K562 (cell line): ENCODE results near the gene USP49. TPM values are rescaled to one million over a fixed set of nuclear protein-coding genes. Genes with fewer than 3 reads are reported as not detected.

Experiments used
- ATAC-seq: fragments of 200-7000 bp; cut with Tn5 transposase; 3 replicates; pipeline ENCODE4 v1.9.1; 2020; ENCODE audit warnings: moderate library complexity
- BruUV-seq: library from RNA; stranded (reverse); fragments of 400-500 nt; replicated peaks from 2 replicates; lab custom pipeline; 2021; lab: Mats Ljungman, UMichigan
- CTCF ChIA-PET: fragments of 300-600 bp; formaldehyde crosslinking; extraction: SDS; loops from one replicate; lab custom pipeline; 2021; ENCODE audit warnings: low intra/inter-chr PET ratio; lab: Yijun Ruan, JAX
- POLR2A ChIA-PET: fragments of 300-600, 350-650 bp; sonication (Branson Sonifier 250); formaldehyde crosslinking; extraction: SDS; loops from one replicate; lab custom pipeline; 2021; ENCODE audit warnings: antibody characterized with exemption, inconsistent platforms; lab: Yijun Ruan, JAX
- DNase-seq, 4 experiments: peaks; one replicate each; pipeline versions ENCODE4 v3.0.0 to v3.0.0-alpha.2; 2011 to 2018; ENCODE audit warnings: low spot score in 3 of 4, mixed read lengths in 3 of 4; ENCODE audit errors: extremely low read depth in 1 of 4
- FAIRE-seq: peaks from 2 replicates; lab custom pipeline; 2011; peaks lifted over from hg19 to GRCh38; lab: Jason Lieb, UNC
- H2AFZ ChIP-seq: 2 replicates; pipeline ENCODE4 v1.6.0; 2011; ENCODE audit warnings: low read depth, low read length, control low read depth, inconsistent platforms
- H3K27ac ChIP-seq: fragments of 200-600 bp; 3 replicates; pipeline ENCODE4 v1.8.0; 2011; ENCODE audit warnings: low read depth, mild to moderate bottlenecking, control low read depth, inconsistent platforms, low read length, moderate library complexity, mixed read lengths; ENCODE audit errors: extremely low read depth
- H3K27me3 ChIP-seq, 2 experiments: fragments of 300-600 bp in 1 of 2; 2 replicates in 1 of 2; 3 replicates in 1 of 2; pipeline versions ENCODE4 v1.6.0 to v1.8.0; 2011; ENCODE audit warnings: inconsistent platforms in 2 of 2, low read length in 2 of 2, mild to moderate bottlenecking in 1 of 2, mixed read lengths in 1 of 2, moderate library complexity in 1 of 2; ENCODE audit not compliant: control insufficient read depth in 2 of 2, insufficient read depth in 2 of 2
- H3K36me3 ChIP-seq: fragments of 300-600 bp; 3 replicates; pipeline ENCODE4 v1.8.0; 2011; ENCODE audit warnings: mild to moderate bottlenecking, low read length, inconsistent platforms; ENCODE audit not compliant: control insufficient read depth, insufficient read depth
- H3K4me1 ChIP-seq, 2 experiments: fragments of 200-600 bp in 1 of 2; replicated peaks in 1 of 2; 2 replicates in 1 of 2; 3 replicates in 1 of 2; pipeline versions ENCODE4 v1.5.1 to v1.8.0; 2011; ENCODE audit warnings: inconsistent platforms in 2 of 2, low read length in 2 of 2, mild to moderate bottlenecking in 1 of 2, mixed read lengths in 1 of 2, moderate library complexity in 1 of 2; ENCODE audit not compliant: control insufficient read depth in 2 of 2, insufficient read depth in 2 of 2
- H3K4me2 ChIP-seq: 2 replicates; pipeline ENCODE4 v1.6.1; 2011; ENCODE audit warnings: low read length, control low read depth, inconsistent platforms, mixed read lengths; ENCODE audit not compliant: insufficient read depth
- H3K4me3 ChIP-seq: fragments of 200-600 bp; sonication (generic), shearing (Covaris generic); 2 replicates; pipeline ENCODE4 v1.5.1; 2016; ENCODE audit warnings: control low read depth, inconsistent platforms
- H3K79me2 ChIP-seq: fragments of 200-600 bp; 3 replicates; pipeline ENCODE4 v1.8.0; 2011; ENCODE audit warnings: low read length, inconsistent platforms; ENCODE audit not compliant: control insufficient read depth, insufficient read depth
- H3K9ac ChIP-seq, 2 experiments: 2 replicates each; pipeline versions ENCODE4 v1.6.0 to v1.6.1; 2011; ENCODE audit warnings: low read depth in 2 of 2, low read length in 2 of 2, control low read depth in 1 of 2, inconsistent platforms in 1 of 2, mild to moderate bottlenecking in 1 of 2, mixed read lengths in 1 of 2; ENCODE audit not compliant: insufficient read depth in 1 of 2
- H3K9me1 ChIP-seq: one replicate; pipeline ENCODE4 v1.6.0; 2011; ENCODE audit warnings: inconsistent platforms, mild to moderate bottlenecking, low read length, moderate library complexity; ENCODE audit not compliant: control insufficient read depth, insufficient read depth
- H3K9me3 ChIP-seq: replicated peaks from 2 replicates; pipeline ENCODE4 v1.5.1; 2011; ENCODE audit warnings: low read depth, low read length, inconsistent platforms; ENCODE audit not compliant: control insufficient read depth, insufficient read depth
- H4K20me1 ChIP-seq: replicated peaks from 2 replicates; pipeline ENCODE4 v1.6.1; 2011; ENCODE audit warnings: low read length, inconsistent platforms, mixed read lengths; ENCODE audit not compliant: control insufficient read depth, insufficient read depth
- ARHGAP35 ChIP-seq: fragments of 450-650 bp; IDR thresholded peaks from 2 replicates; pipeline ENCODE4 v1.6.1; 2018; ENCODE audit not compliant: partially characterized antibody
- EP300 ChIP-seq: IDR thresholded peaks from 2 replicates; pipeline ENCODE4 v1.6.1; 2012; ENCODE audit warnings: low read length, improper control_type of control experiment
- GABPB1 ChIP-seq: sonication (generic); formaldehyde crosslinking; IDR thresholded peaks from 2 replicates; pipeline ENCODE4 v1.8.0; 2022; ENCODE audit warnings: mild to moderate bottlenecking, missing genetic modification reagents
- GABPB2 ChIP-seq: fragments of 250-450 bp; sonication (Bioruptor Pico); conservative IDR thresholded peaks from 2 replicates; pipeline ENCODE4 v1.5.1; 2021; ENCODE audit warnings: mild to moderate bottlenecking
- GATA2 ChIP-seq: sonication (generic); formaldehyde crosslinking; IDR thresholded peaks from 2 replicates; pipeline ENCODE4 v1.4.0; 2020; ENCODE audit warnings: mild to moderate bottlenecking, missing genetic modification reagents
- HDAC1 ChIP-seq, 2 experiments: fragments of 450-650 bp; IDR thresholded peaks; 2 replicates each; pipeline ENCODE4 v1.6.1; 2016 to 2017; ENCODE audit warnings: inconsistent platforms in 1 of 2, mild to moderate bottlenecking in 1 of 2, moderate library complexity in 1 of 2
- HDGF ChIP-seq: fragments of 450-650 bp; IDR thresholded peaks from 2 replicates; pipeline ENCODE4 v1.6.1; 2016
- PHF8 ChIP-seq: fragments of 200-600 bp; sonication (generic); IDR thresholded peaks from 2 replicates; pipeline ENCODE4 v1.6.1; 2012; ENCODE audit warnings: mixed run types, mild to moderate bottlenecking, inconsistent platforms, low read length, moderate library complexity, borderline replicate concordance
- POLR2G ChIP-seq: fragments of 200-400 bp; formaldehyde crosslinking; IDR thresholded peaks from 2 replicates; pipeline ENCODE4 v1.6.1; 2017; ENCODE audit warnings: low read depth, mild to moderate bottlenecking, antibody characterized with exemption, low read length, moderate library complexity
- POU5F1 ChIP-seq: fragments of 150-350 bp; IDR thresholded peaks from 2 replicates; pipeline ENCODE4 v1.6.1; 2014; ENCODE audit warnings: borderline replicate concordance, low read length, low read depth, mild to moderate bottlenecking; ENCODE audit not compliant: partially characterized antibody
- RBM17 ChIP-seq: fragments of 200-400 bp; formaldehyde crosslinking; IDR thresholded peaks from 2 replicates; pipeline ENCODE4 v1.6.1; 2017; ENCODE audit warnings: low read depth, mild to moderate bottlenecking, low read length, borderline replicate concordance
- RFX7 ChIP-seq: fragments of 250-450 bp; sonication (Bioruptor Pico); IDR thresholded peaks from 2 replicates; pipeline ENCODE4 v1.5.1; 2021; ENCODE audit warnings: mild to moderate bottlenecking
- ZNF232 ChIP-seq: sonication (generic); formaldehyde crosslinking; IDR thresholded peaks from 2 replicates; pipeline ENCODE4 v1.8.0; 2022; ENCODE audit warnings: mild to moderate bottlenecking, missing genetic modification reagents
- WGBS: fragments of 100-300 bp; shearing (Covaris generic); methylation state at CpG from one replicate; pipeline ENCODE4 v1.1.6; 2016; ENCODE audit warnings: low coverage, mixed read lengths; ENCODE audit not compliant: insufficient coverage; ENCODE audit errors: missing lambda C conversion rate; 5-methylcytosine and 5-hydroxymethylcytosine counted together
- in situ Hi-C: fragments of 300-500 bp; cut with MboI; formaldehyde crosslinking; loops from 4 replicates; pipeline ENCODE4 v1.15.0; 2018; ENCODE audit warnings: inconsistent platforms, mixed read lengths
- intact Hi-C: fragments of 100-400 bp; cut with micrococcal nuclease; formaldehyde crosslinking; loops from 2 replicates; pipeline ENCODE4 v1.14.2; 2022
- polyA plus RNA-seq, 8 experiments: library from polyadenylated mRNA; depleted of rRNA in 4 of 8; stranded (reverse) in 5 of 8; unstranded in 3 of 8; fragments of >200 nt; fragmentation: Nextera tagmentation in 2 of 8; fragmentation: Illumina TruSeq in 1 of 8; extraction: Ambion mirVana in 2 of 8; extraction: Trizol in 1 of 8; gene quantifications; 2 replicates each; pipeline versions ENCODE4 v1.2.1 to v1.2.3, GENCODE V29; 2011 to 2014; ENCODE audit warnings: inconsistent platforms in 1 of 8, missing spikeins in 1 of 8
- total RNA-seq, 7 experiments: library from RNA; depleted of rRNA in 6 of 7; stranded (reverse); fragments of >200 nt in 6 of 7; fragmentation: Illumina TruSeq in 2 of 7; extraction: Trizol in 2 of 7; gene quantifications; 2 replicates each; pipeline versions ENCODE4 v1.2.1 to v1.2.3, GENCODE V29; 2011 to 2021; ENCODE audit warnings: low replicate concordance in 1 of 7
- TF ChIP-seq, protein P1 (sequence below): fragments of 250-450 bp; sonication (Bioruptor Pico); IDR thresholded peaks from 2 replicates; pipeline ENCODE4 v1.9.0; 2021; ENCODE audit warnings: mild to moderate bottlenecking, inconsistent platforms
- TF ChIP-seq, protein P2 (sequence below): sonication (generic); formaldehyde crosslinking; IDR thresholded peaks from 2 replicates; pipeline ENCODE4 v1.8.1; 2023; ENCODE audit warnings: mild to moderate bottlenecking, missing genetic modification reagents
- TF ChIP-seq, protein P3 (sequence below): fragments of 250-450 bp; sonication (Bioruptor Pico); IDR thresholded peaks from 2 replicates; pipeline ENCODE4 v1.8.0; 2022; ENCODE audit warnings: moderate library complexity, mild to moderate bottlenecking, inconsistent platforms

Gene USP49
- total and polyA plus RNA-seq, 9 of the 15 experiments (the other 6 are each of a cell fraction or from before 2014, with no cell fraction given), result 1.0 to 9.9 (median 6.5) TPM

DNA sequence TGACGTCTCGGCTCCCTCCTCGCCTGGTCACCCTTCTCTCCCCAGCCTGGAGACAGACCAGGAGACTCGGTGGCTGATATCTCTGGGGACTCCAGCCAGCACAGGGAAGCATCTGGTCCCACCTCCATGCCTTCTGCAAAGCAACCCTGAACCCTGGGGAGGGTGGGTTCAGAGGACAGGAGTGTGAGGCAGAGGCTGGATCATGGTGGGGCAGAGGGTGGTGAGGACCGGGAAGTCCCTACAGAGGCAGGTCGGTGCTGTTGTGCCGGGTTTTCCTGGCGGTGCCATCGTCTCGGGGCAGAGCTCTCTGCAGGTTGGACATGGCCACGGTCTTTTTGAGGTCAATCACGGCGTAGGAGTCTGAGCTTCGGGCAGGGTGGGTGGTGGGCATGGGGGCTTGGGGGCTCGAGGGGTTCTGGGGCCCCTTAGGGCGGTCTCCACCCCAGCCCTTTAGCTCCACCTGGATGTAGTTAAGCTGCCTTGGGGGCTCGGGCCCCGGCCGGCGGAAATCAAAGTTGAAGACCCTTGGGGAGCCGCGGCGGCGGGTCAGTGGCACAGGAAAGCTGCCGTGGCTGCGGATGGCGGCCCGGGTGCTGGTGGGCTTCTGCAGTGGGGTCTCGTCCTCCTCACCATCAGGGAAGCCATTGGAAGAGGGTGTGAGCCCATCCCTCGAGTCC, 124.7 kb downstream of the USP49 start:
- ChIA-PET POLR2A (interaction anchor here (0.8 to 1.5 kb wide), 2 partner anchors 10 to 58 kb away, joined by 3 read pairs; no protein-coding TSS in a partner anchor), CTCF (no interaction called here)
- ATAC-seq (no peak), DNase-seq (no peak), FAIRE-seq (no peak)
- Histone ChIP-seq H2AFZ (no peak overlapping the region), H3K36me3 (peaks cover 18% of the 10 kb centered on the region; the same call in 2 of the 3 replicates), H4K20me1 (no peaks in the 10 kb centered on the region; the same call in 1 of the 2 replicates), H3K27me3 (no peaks in the 10 kb centered on the region), H3K4me3 (no peak overlapping the region), H3K27ac (no peak overlapping the region), H3K9ac (0 out of 4 replicates have a peak overlapping the region, but pooled peaks of 1 of the 2 experiments have one; percentile 11), H3K4me2 (no peak overlapping the region), H3K9me1 (no peaks in the 10 kb centered on the region), H3K9me3 (no peaks in the 10 kb centered on the region), H3K79me2 (no peaks in the 10 kb centered on the region), H3K4me1 (peaks cover 33 to 41% of the 10 kb centered on the region in 2 experiments)
- no TSS peak for BruUV-seq
- TF ChIP-seq POLR2G (no peak), RBM17 (no peak), HDGF (no peak), GABPB2 (CRISPR knock-in tag) (no peak), EP300 (no peak), RFX7 (no peak), ZNF232 (CRISPR knock-in tag) (no peak), HDAC1 (IDR thresholded peaks at IDR 0.05) (no peak), PHF8 (no peak), GABPB1 (CRISPR knock-in tag) (no peak), GATA2 (no peak), ARHGAP35 (no peak), POU5F1 (no peak)
- TF ChIP-seq, protein P1, sequence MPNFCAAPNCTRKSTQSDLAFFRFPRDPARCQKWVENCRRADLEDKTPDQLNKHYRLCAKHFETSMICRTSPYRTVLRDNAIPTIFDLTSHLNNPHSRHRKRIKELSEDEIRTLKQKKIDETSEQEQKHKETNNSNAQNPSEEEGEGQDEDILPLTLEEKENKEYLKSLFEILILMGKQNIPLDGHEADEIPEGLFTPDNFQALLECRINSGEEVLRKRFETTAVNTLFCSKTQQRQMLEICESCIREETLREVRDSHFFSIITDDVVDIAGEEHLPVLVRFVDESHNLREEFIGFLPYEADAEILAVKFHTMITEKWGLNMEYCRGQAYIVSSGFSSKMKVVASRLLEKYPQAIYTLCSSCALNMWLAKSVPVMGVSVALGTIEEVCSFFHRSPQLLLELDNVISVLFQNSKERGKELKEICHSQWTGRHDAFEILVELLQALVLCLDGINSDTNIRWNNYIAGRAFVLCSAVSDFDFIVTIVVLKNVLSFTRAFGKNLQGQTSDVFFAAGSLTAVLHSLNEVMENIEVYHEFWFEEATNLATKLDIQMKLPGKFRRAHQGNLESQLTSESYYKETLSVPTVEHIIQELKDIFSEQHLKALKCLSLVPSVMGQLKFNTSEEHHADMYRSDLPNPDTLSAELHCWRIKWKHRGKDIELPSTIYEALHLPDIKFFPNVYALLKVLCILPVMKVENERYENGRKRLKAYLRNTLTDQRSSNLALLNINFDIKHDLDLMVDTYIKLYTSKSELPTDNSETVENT (CRISPR knock-in tag), result no peak
- TF ChIP-seq, protein P2, sequence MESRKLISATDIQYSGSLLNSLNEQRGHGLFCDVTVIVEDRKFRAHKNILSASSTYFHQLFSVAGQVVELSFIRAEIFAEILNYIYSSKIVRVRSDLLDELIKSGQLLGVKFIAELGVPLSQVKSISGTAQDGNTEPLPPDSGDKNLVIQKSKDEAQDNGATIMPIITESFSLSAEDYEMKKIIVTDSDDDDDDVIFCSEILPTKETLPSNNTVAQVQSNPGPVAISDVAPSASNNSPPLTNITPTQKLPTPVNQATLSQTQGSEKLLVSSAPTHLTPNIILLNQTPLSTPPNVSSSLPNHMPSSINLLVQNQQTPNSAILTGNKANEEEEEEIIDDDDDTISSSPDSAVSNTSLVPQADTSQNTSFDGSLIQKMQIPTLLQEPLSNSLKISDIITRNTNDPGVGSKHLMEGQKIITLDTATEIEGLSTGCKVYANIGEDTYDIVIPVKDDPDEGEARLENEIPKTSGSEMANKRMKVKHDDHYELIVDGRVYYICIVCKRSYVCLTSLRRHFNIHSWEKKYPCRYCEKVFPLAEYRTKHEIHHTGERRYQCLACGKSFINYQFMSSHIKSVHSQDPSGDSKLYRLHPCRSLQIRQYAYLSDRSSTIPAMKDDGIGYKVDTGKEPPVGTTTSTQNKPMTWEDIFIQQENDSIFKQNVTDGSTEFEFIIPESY (CRISPR knock-in tag), result no peak
- TF ChIP-seq, protein P3, sequence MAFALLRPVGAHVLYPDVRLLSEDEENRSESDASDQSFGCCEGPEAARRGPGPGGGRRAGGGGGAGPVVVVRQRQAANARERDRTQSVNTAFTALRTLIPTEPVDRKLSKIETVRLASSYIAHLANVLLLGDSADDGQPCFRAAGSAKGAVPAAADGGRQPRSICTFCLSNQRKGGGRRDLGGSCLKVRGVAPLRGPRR, result no peak
- 83% methylated on average over 26 of the region's 30 CpGs for WGBS
- in situ Hi-C loops, result loop anchor here (5.0 kb wide), 1 partner anchor 33 kb away; the partner anchor contains the start of gene TFEB
- intact Hi-C loops, result no loop called here
